Coronary artery (tissue), 2 donors: Measurements from ENCODE around the gene LENG9.
A peak's percentile ranks its signal among the peaks of the same experiment; 100 is the strongest.

Source experiments
- DNase-seq: peaks from one replicate; pipeline ENCODE4 v3.0.0-alpha.2; 2017; ENCODE audit warnings: low spot score
- H3K27ac ChIP-seq, 2 donors: fragments of 200-600 bp; sonication (generic); one replicate each; pipeline ENCODE4 v1.5.1; 2016 to 2019
- H3K4me3 ChIP-seq: fragments of 200-600 bp; sonication (generic); 2 replicates; pipeline ENCODE4 v1.5.1; 2016; ENCODE audit warnings: mild to moderate bottlenecking, moderate library complexity
- CTCF ChIP-seq: fragments of 200-600 bp; sonication (generic); IDR thresholded peaks from one replicate; pipeline ENCODE4 v1.5.1; 2019; ENCODE audit warnings: antibody characterized with exemption

LENG9 gene

DNA sequence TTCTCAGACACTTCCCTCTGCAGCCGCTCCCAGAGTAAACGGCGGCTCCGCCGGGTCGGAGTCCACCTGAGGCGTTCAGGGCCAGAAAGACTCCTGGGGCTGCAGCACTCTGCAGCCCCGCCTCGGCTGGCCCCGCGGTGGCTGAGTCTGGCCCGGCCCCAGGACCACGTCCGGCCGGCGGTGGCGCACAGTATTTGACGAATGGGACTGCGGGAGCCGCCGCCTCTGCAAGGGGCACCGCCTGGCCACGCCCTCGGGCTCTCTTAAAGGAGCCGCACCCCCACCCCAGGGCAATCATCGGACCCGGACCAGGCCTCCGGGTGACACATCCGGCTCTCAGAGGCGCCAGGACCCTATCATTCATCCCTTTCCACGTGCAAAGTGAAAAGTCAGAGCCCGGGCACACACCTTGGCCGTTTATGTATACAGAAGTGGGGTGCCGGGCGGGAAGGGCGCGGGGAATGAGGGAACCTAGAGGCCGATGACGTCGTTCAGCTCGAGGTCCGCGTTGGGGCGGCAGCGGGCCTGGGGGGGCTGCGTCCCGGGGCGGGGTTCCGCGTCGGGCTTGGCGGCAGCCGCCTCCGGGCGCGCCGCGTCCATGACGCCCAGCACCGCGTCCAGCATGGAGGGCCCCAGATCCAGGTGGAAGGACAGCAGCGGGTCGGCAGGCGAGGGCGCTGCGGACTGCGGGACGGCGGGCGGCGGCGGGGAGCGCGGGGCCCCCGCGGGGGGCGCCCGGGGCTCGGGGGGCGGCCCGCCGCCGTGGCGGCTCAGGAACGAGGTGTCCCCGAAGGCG, 1.2 kb upstream of the LENG9 start:
- H3K4me3 ChIP-seq, result peak overlapping the region; percentile 90
- TF ChIP-seq CTCF, result no peak
- peak; percentile 95 for DNase-seq
- peak overlapping the region; percentile 88 to 100 for H3K27ac ChIP-seq

DNA sequence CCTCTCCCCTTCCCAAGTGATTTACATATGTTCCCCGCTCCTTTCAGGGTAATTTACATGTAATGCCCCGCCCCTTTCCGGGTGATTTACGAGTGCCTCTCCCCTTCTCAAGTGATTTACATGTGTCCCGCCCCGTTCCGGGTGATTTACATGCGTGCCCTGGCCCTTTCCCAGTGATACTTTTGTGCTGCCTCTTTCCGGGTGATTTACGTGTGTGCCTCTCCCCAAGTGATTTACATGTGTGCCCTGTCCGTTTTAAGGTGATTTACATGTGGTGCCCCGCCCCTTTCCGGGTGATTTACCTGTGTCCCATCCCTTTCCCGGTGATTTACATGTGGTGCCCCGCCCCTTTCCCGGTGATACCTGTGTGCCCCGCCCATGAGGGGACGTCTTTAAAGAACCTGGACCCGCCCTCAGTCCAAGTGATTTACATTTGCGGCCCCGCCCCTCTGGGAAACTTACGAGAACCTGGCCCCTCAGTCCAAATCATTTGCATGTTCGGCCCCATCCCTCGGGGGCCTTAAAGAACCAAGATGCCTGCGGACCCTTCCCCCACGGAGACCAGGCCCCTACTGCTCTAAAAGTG, 559 bp upstream of the LENG9 start:
- peak; percentile 93 for DNase-seq
- Histone ChIP-seq H3K4me3 (peak overlapping the region; percentile 90), H3K27ac (peak overlapping the region; percentile 88 to 100)
- no peak for TF ChIP-seq CTCF

DNA sequence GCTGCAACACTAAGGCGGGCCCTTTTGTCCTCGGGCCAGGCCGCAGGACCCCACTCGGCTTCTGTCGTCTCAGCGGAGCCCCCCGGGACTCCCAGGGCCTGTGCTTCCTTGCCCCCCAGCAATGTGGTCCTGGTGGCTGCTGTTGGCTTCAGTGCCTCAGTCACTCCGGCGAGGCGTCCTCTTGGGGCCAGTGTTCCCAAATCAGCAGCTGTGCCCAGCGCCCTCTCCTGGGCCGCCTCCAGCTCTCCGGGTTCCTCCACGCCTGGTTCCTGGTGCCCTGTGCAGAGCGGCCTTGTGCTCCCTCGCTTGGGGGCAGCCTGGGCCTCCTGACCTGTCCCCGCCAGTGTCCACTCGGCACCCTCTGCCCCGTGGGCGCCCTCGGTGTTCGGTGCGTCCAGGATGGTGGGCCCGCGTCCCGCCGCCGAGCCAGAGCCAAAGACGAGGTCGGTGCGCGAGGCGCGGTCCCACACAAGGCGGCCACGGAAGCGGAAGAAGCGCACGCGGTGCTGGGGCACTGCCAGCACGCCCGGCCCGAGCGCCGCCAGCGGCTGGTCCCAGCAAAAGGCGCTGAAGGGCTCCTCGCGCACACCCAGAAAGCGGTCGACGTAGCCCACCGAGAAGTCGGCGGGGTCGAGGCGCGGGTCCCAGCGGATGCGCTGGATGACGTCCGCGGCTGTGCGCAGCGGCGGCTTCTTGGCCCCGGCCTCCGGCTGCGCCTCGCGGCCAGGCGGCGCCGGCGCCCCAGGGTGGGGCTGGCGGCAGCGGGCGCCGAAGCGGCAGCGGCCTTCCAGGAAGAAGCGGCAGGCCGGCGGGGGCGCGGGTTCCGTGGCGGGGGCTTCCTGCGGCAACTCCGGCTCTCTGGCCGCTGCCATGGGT, 685 bp downstream of the LENG9 start:
- Histone ChIP-seq H3K27ac (peak overlapping the region; percentile 88 to 100), H3K4me3 (peak overlapping the region; percentile 90)
- peak; percentile 92 for DNase-seq
- no peak for TF ChIP-seq CTCF

- H3K27ac ChIP-seq, result peak overlapping the region; percentile 88 to 100
- TF ChIP-seq CTCF, result no peak
- peak overlapping the region; percentile 90 for H3K4me3 ChIP-seq
- DNase-seq, result no peak
Observed at GRCh38 chr19:54462047-54462654, 1.4 kb downstream of the LENG9 start.

GRCh38 chr19:54461613-54462012, 2.0 kb downstream of the LENG9 start:
- no peak for DNase-seq
- no peak for TF ChIP-seq CTCF
- peak overlapping the region in 1 of 2 donors; percentile 100 for H3K27ac ChIP-seq
- H3K4me3 ChIP-seq, result no peak overlapping the region

GRCh38 chr19:54461210-54461609, 2.4 kb downstream of the LENG9 start:
- Histone ChIP-seq H3K27ac (peak overlapping the region in 1 of 2 donors; percentile 9), H3K4me3 (no peak overlapping the region)
- TF ChIP-seq CTCF, result no peak
- DNase-seq, result no peak
